Endothelial cell of umbilical vein (primary cell): ENCODE results near the gene IGFL4.

Source experiments
- CTCF ChIP-seq, 2 donors: IDR thresholded peaks; 1 replicate in 1 of 2; 2 replicates in 1 of 2; pipeline ENCODE4 v1.5.1; 2011; ENCODE audit warnings: low read length in 2 of 2, mild to moderate bottlenecking in 2 of 2, moderate library complexity in 2 of 2, control low read depth in 1 of 2, inconsistent platforms in 1 of 2, low read depth in 1 of 2; ENCODE audit not compliant: insufficient read depth in 1 of 2; ENCODE audit errors: extremely low read depth in 1 of 2
- MAX ChIP-seq: IDR thresholded peaks from 2 replicates; pipeline ENCODE4 v1.6.1; 2011; ENCODE audit not compliant: insufficient read depth, insufficient read length
- POLR2A ChIP-seq: IDR thresholded peaks from 2 replicates; pipeline ENCODE4 v1.6.1; 2012; ENCODE audit warnings: low read depth, mild to moderate bottlenecking, control low read depth, low read length

- TF ChIP-seq CTCF (IDR thresholded peaks at IDR 0.05; ENCODE audit: extremely low read depth in 1 of 2, insufficient read depth in 1 of 2, low read depth in 1 of 2, low read length in 2 of 2) (no peak), MAX (no peak), POLR2A (no peak)
Measured at GRCh38 chr19:46018729-46019251, 22.0 kb downstream of the IGFL4 start.
